Vagina (tissue), 2 donors: ENCODE measurements around the gene RNF168.

Source experiments
- CTCF ChIP-seq, 3 experiments: fragments of 450-650 bp in 2 of 3; fragments of 200-600 bp in 1 of 3; sonication (generic) in 1 of 3; IDR thresholded peaks; one replicate each; pipeline ENCODE4 v1.5.1; 2017 to 2019; ENCODE audit warnings: antibody characterized with exemption in 3 of 3, mild to moderate bottlenecking in 2 of 3, moderate library complexity in 2 of 3
- POLR2A ChIP-seq, 2 donors: fragments of 450-650 bp; IDR thresholded peaks; one replicate each; pipeline ENCODE4 v1.6.1; 2017; ENCODE audit warnings: antibody characterized with exemption in 2 of 2, mild to moderate bottlenecking in 2 of 2, moderate library complexity in 2 of 2
- POLR2AphosphoS5 ChIP-seq, 2 donors: sonication (generic); formaldehyde crosslinking; IDR thresholded peaks; one replicate each; pipeline ENCODE4 v1.9.0; 2017; ENCODE audit warnings: antibody characterized with exemption in 2 of 2, mild to moderate bottlenecking in 2 of 2, low read depth in 1 of 2; ENCODE audit not compliant: insufficient read depth in 1 of 2

GRCh38 chr3:196428041-196428440, 75.5 kb downstream of the RNF168 start:
- TF ChIP-seq CTCF (IDR thresholded peaks at IDR 0.05) (no peak), POLR2A (IDR thresholded peaks at IDR 0.05) (no peak), POLR2AphosphoS5 (IDR thresholded peaks at IDR 0.05; ENCODE audit: insufficient read depth in 1 of 2, low read depth in 1 of 2) (no peak)
